GM23338 (cell line): ENCODE data around the gene AGBL4. TPM values are rescaled to one million over a fixed set of nuclear protein-coding genes. Genes with fewer than 3 reads are reported as not detected.

Experiments
- ATAC-seq: fragments of 200-7000 bp; cut with Tn5 transposase; 3 replicates; pipeline ENCODE4 v1.9.1; 2020
- DNase-seq: peaks from one replicate; pipeline ENCODE4 v3.0.0-alpha.2; 2015; ENCODE audit warnings: low spot score
- H2AFZ ChIP-seq: fragments of 200-600 bp; sonication (generic); 2 replicates; pipeline ENCODE4 v1.8.0; 2016; ENCODE audit warnings: antibody characterized with exemption, mild to moderate bottlenecking, moderate library complexity
- H3F3A ChIP-seq: fragments of 200-600 bp; sonication (generic); replicated peaks from 2 replicates; pipeline ENCODE4 v1.8.0; 2017; ENCODE audit warnings: antibody characterized with exemption, mixed run types, low read depth
- H3K27ac ChIP-seq: fragments of 200-600 bp; sonication (generic); 2 replicates; pipeline ENCODE4 v1.6.1; 2016; ENCODE audit warnings: low read depth
- H3K27me3 ChIP-seq: fragments of 200-600 bp; sonication (generic); 2 replicates; pipeline ENCODE4 v1.8.0; 2016; ENCODE audit warnings: mild to moderate bottlenecking, mixed run types, moderate library complexity; ENCODE audit not compliant: insufficient read depth
- H3K36me3 ChIP-seq: fragments of 200-600 bp; sonication (generic); 2 replicates; pipeline ENCODE4 v1.8.0; 2016; ENCODE audit warnings: mild to moderate bottlenecking; ENCODE audit not compliant: insufficient read depth
- H3K4me1 ChIP-seq: fragments of 200-600 bp; sonication (generic); 2 replicates; pipeline ENCODE4 v1.8.0; 2016; ENCODE audit warnings: mild to moderate bottlenecking, moderate library complexity; ENCODE audit not compliant: insufficient read depth
- H3K4me2 ChIP-seq: fragments of 200-600 bp; sonication (generic); 2 replicates; pipeline ENCODE4 v1.7.1; 2017; ENCODE audit warnings: mixed run types
- H3K4me3 ChIP-seq: fragments of 200-600 bp; sonication (generic); 2 replicates; pipeline ENCODE4 v1.6.1; 2016; ENCODE audit warnings: mixed run types
- H3K79me2 ChIP-seq: fragments of 200-600 bp; sonication (generic); replicated peaks from 2 replicates; pipeline ENCODE4 v1.8.0; 2017; ENCODE audit warnings: mild to moderate bottlenecking; ENCODE audit not compliant: insufficient read depth
- H3K9me2 ChIP-seq: fragments of 200-600 bp; sonication (generic); 2 replicates; pipeline ENCODE4 v1.8.0; 2017; ENCODE audit not compliant: insufficient read depth
- H4K20me1 ChIP-seq: fragments of 200-600 bp; sonication (generic); replicated peaks from 2 replicates; pipeline ENCODE4 v1.8.0; 2017; ENCODE audit warnings: mild to moderate bottlenecking; ENCODE audit not compliant: insufficient read depth
- H3K27ac Mint-ChIP-seq: 2 replicates; pipeline ENCODE4 v1.8.0; 2020; ENCODE audit warnings: inconsistent platforms, mild to moderate bottlenecking, moderate library complexity, mixed read lengths
- H3K27me3 Mint-ChIP-seq: 3 replicates; pipeline ENCODE4 v1.8.0; 2022; ENCODE audit warnings: low read depth, mild to moderate bottlenecking, moderate library complexity, mixed read lengths, inconsistent platforms; ENCODE audit not compliant: insufficient read depth, poor library complexity
- H3K36me3 Mint-ChIP-seq: 3 replicates; pipeline ENCODE4 v1.8.0; 2021; ENCODE audit warnings: low read depth, mild to moderate bottlenecking, inconsistent platforms, moderate library complexity, mixed read lengths
- H3K4me1 Mint-ChIP-seq: 3 replicates; pipeline ENCODE4 v1.8.0; 2020; ENCODE audit warnings: mild to moderate bottlenecking, inconsistent platforms, mixed read lengths
- H3K4me3 Mint-ChIP-seq: 3 replicates; pipeline ENCODE4 v1.8.0; 2021; ENCODE audit warnings: moderate library complexity, mild to moderate bottlenecking, inconsistent platforms, mixed read lengths
- H3K9me3 Mint-ChIP-seq: 3 replicates; pipeline ENCODE4 v1.8.0; 2020; ENCODE audit warnings: moderate library complexity, mild to moderate bottlenecking, inconsistent platforms, mixed read lengths
- CREB1 ChIP-seq: fragments of 250-450 bp; sonication (Bioruptor Pico); IDR thresholded peaks from 2 replicates; pipeline ENCODE4 v1.5.0; 2020; ENCODE audit warnings: low read depth, mild to moderate bottlenecking, moderate library complexity
- CTCF ChIP-seq, 2 experiments: fragments of 200-600 bp in 1 of 2; sonication (generic) in 1 of 2; conservative IDR thresholded peaks; 2 replicates each; pipeline versions ENCODE4 v1.5.1 to v1.6.1; 2016 to 2017; ENCODE audit warnings: antibody characterized with exemption in 2 of 2, low read depth in 2 of 2, mild to moderate bottlenecking in 2 of 2, moderate library complexity in 1 of 2
- ETS1 ChIP-seq: IDR thresholded peaks from 2 replicates; pipeline ENCODE4 v1.6.1; 2016; ENCODE audit warnings: antibody characterized with exemption
- EZH2 ChIP-seq: fragments of 200-600 bp; sonication (generic); IDR thresholded peaks from one replicate; pipeline ENCODE4 v1.8.0; 2017; ENCODE audit warnings: antibody characterized with exemption, mild to moderate bottlenecking, low read depth; ENCODE audit not compliant: unreplicated experiment
- EZH2phosphoT487 ChIP-seq: fragments of 200-600 bp; sonication (generic); IDR thresholded peaks from one replicate; pipeline ENCODE4 v1.8.1; 2018; ENCODE audit warnings: antibody characterized with exemption; ENCODE audit not compliant: unreplicated experiment
- JUNB ChIP-seq: IDR thresholded peaks from one replicate; pipeline ENCODE4 v1.6.1; 2016; ENCODE audit warnings: antibody characterized with exemption; ENCODE audit not compliant: unreplicated experiment
- NANOG ChIP-seq: IDR thresholded peaks from 2 replicates; pipeline ENCODE4 v1.6.1; 2016; ENCODE audit warnings: antibody characterized with exemption, borderline replicate concordance
- POLR2AphosphoS5 ChIP-seq: IDR thresholded peaks from 2 replicates; pipeline ENCODE4 v1.6.1; 2016; ENCODE audit warnings: antibody characterized with exemption, low read depth
- REST ChIP-seq: IDR thresholded peaks from one replicate; pipeline ENCODE4 v1.6.1; 2018; ENCODE audit warnings: antibody characterized with exemption; ENCODE audit not compliant: unreplicated experiment
- STAT1 ChIP-seq: IDR thresholded peaks from one replicate; pipeline ENCODE4 v1.6.1; 2016; ENCODE audit warnings: antibody characterized with exemption; ENCODE audit not compliant: unreplicated experiment
- ZNF114 ChIP-seq: fragments of 250-450 bp; sonication (Bioruptor Pico); IDR thresholded peaks from 2 replicates; pipeline ENCODE4 v1.5.0; 2020; ENCODE audit warnings: mild to moderate bottlenecking, moderate library complexity
- ZNF331 ChIP-seq: fragments of 250-450 bp; sonication (Bioruptor Pico); IDR thresholded peaks from 2 replicates; pipeline ENCODE4 v1.5.0; 2020; ENCODE audit warnings: low read depth, mild to moderate bottlenecking, moderate library complexity
- ZNF462 ChIP-seq: fragments of 250-450 bp; sonication (Bioruptor Pico); IDR thresholded peaks from 2 replicates; pipeline ENCODE4 v1.5.0; 2020; ENCODE audit warnings: mild to moderate bottlenecking, moderate library complexity
- polyA plus RNA-seq: library from polyadenylated mRNA; unstranded; fragments of >200 nt; fragmentation: Nextera tagmentation; extraction: Ambion mirVana; gene quantifications from 2 replicates; pipeline ENCODE4 v1.2.1, GENCODE V29; 2016
- total RNA-seq: library from RNA; depleted of rRNA; stranded (reverse); fragments of >200 nt; shearing (Covaris generic); gene quantifications from 2 replicates; pipeline ENCODE4 v1.2.3, GENCODE V29; 2014

Gene AGBL4
- total and polyA plus RNA-seq, 2 experiments from 2014 or later = 0.91 to 1.5 TPM

- Histone ChIP-seq H3K79me2 (no peaks in the 10 kb centered on the region), H3K4me2 (no peak overlapping the region), H3K4me1 (no peaks in the 10 kb centered on the region), H2AFZ (no peak overlapping the region), H3K36me3 (no peaks in the 10 kb centered on the region), H3K27ac (no peak overlapping the region), H3K4me3 (no peak overlapping the region), H3F3A (no peaks in the 10 kb centered on the region), H3K27me3 (no peaks in the 10 kb centered on the region), H3K9me2 (no peaks in the 10 kb centered on the region), H4K20me1 (no peaks in the 10 kb centered on the region)
- Mint-ChIP-seq H3K27ac (no peak overlapping the region), H3K36me3 (peaks cover 7% of the 10 kb centered on the region; the same call in 1 of the 3 replicates), H3K4me1 (no peaks in the 10 kb centered on the region), H3K27me3 (peaks cover 2% of the 10 kb centered on the region), H3K9me3 (peaks cover 81% of the 10 kb centered on the region), H3K4me3 (no peak overlapping the region)
- ATAC-seq (no peak), DNase-seq (no peak)
- TF ChIP-seq REST (no peak), JUNB (no peak), ZNF331 (CRISPR knock-in tag) (no peak), STAT1 (no peak), CREB1 (CRISPR knock-in tag) (no peak), EZH2phosphoT487 (no peak), EZH2 (no peak), ETS1 (no peak), CTCF (conservative IDR thresholded peaks at IDR 0.05; ENCODE audit: low read depth in 2 of 2) (no peak), ZNF462 (CRISPR knock-in tag) (no peak), NANOG (no peak), ZNF114 (CRISPR knock-in tag) (no peak), POLR2AphosphoS5 (no peak)
These were observed 704.3 kb downstream of the AGBL4 start for GRCh38 chr1:49319426-49319963.
